Lung (tissue), 12 donors: ENCODE results near the gene MCTP2. TPM values are rescaled to one million over a fixed set of nuclear protein-coding genes. Genes with fewer than 3 reads are reported as not detected.

ENCODE experiments used
- ATAC-seq: fragments of 200-7000 bp; cut with Tn5 transposase; one replicate; pipeline ENCODE4 v1.9.1; 2020; ENCODE audit warnings: moderate number of reproducible peaks; ENCODE audit not compliant: insufficient read depth, low FRiP score
- DNase-seq, 3 donors: peaks; one replicate each; pipeline ENCODE4 v3.0.0-alpha.2; 2013 to 2017
- H3K27ac ChIP-seq, 2 donors: one replicate each; pipeline ENCODE4 v1.5.1; 2013; ENCODE audit warnings: mild to moderate bottlenecking in 2 of 2, moderate library complexity in 2 of 2, control low read depth in 1 of 2, inconsistent platforms in 1 of 2, low read depth in 1 of 2, low read length in 1 of 2
- H3K27me3 ChIP-seq, 3 donors: one replicate each; pipeline ENCODE4 v1.5.1; 2013; ENCODE audit warnings: low read length in 2 of 3; ENCODE audit not compliant: control insufficient read depth in 3 of 3, insufficient read depth in 3 of 3
- H3K36me3 ChIP-seq, 4 donors: one replicate each; pipeline ENCODE4 v1.5.1; 2013; ENCODE audit warnings: low read length in 4 of 4, mild to moderate bottlenecking in 1 of 4, moderate library complexity in 1 of 4; ENCODE audit not compliant: control insufficient read depth in 4 of 4, insufficient read depth in 4 of 4
- H3K4me1 ChIP-seq, 5 donors: one replicate each; pipeline ENCODE4 v1.5.1; 2013; ENCODE audit warnings: low read length in 5 of 5, mild to moderate bottlenecking in 2 of 5, moderate library complexity in 1 of 5; ENCODE audit not compliant: control insufficient read depth in 5 of 5, insufficient read depth in 5 of 5
- H3K4me3 ChIP-seq: one replicate; pipeline ENCODE4 v1.5.1; 2013; ENCODE audit warnings: mild to moderate bottlenecking, control low read depth, moderate library complexity
- H3K9ac ChIP-seq, 2 donors: one replicate each; pipeline ENCODE4 v1.5.1; 2013; ENCODE audit warnings: low read length in 2 of 2, control low read depth in 1 of 2; ENCODE audit not compliant: insufficient read depth in 1 of 2
- H3K9me3 ChIP-seq, 4 donors: one replicate each; pipeline ENCODE4 v1.5.1; 2013; ENCODE audit warnings: low read length in 3 of 4, mild to moderate bottlenecking in 1 of 4, moderate library complexity in 1 of 4; ENCODE audit not compliant: control insufficient read depth in 4 of 4, insufficient read depth in 3 of 4
- WGBS, 2 donors: extraction: QIAGEN DNeasy Blood & Tissue Kit; methylation state at CpG; one replicate each; pipeline ENCODE4 v1.1.7; 2013; 5-methylcytosine and 5-hydroxymethylcytosine counted together
- polyA plus RNA-seq, 2 donors: library from polyadenylated mRNA; stranded (reverse); fragments of 200-250 nt; gene quantifications; one replicate each; pipeline ENCODE4 v1.2.1, GENCODE V29; 2013
- total RNA-seq, 2 donors: library from RNA; depleted of rRNA in 1 of 2; stranded (reverse); fragments of >200 nt in 1 of 2; gene quantifications; one replicate each; pipeline ENCODE4 v1.2.1, GENCODE V29; 2014 to 2021
- TF ChIP-seq, protein P1 (sequence below): IDR thresholded peaks from 2 replicates; pipeline ENCODE4 v1.5.1; 2012; ENCODE audit warnings: mild to moderate bottlenecking; ENCODE audit errors: control extremely low read depth, extremely low read depth
- donor health status: control.
- donor health status: control.
- donor health status: Bipolar disorder and iron deficiency.
- donor health status: healthy.
- donor health status: DM: yes; HTN: yes; CAD: no.

MCTP2 gene
- total and polyA plus RNA-seq, 4 donors, result 3.5 to 92.5 (median 30.2) TPM

DNA sequence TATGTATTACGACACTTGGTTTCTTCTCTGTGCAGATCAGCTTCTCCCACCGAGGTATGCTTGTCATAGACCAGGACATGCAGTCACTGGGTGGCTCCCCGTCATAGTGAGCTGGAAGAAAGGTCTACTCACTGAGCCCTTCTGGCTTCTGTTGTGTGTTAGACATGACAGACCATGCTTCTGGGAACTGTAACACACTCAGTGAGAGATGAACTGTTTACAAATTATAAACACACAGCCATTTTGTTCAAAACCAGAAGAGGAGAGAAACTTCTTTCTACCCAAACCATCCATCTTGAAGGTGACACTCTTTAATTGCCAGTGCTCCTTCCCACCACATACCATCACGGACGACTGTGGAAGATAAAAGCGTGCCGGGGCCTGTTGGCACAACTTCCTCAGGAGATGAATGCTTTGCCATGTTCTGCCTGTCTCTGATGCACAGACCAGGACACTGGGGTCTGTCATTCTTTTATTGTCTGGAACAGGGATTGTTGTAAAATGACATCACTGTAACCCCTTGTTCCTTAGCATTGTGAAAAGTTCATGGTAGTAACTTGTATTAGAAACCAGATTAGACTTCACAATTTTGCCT is 214.3 kb downstream of the MCTP2 start:
- TF ChIP-seq, protein P1, sequence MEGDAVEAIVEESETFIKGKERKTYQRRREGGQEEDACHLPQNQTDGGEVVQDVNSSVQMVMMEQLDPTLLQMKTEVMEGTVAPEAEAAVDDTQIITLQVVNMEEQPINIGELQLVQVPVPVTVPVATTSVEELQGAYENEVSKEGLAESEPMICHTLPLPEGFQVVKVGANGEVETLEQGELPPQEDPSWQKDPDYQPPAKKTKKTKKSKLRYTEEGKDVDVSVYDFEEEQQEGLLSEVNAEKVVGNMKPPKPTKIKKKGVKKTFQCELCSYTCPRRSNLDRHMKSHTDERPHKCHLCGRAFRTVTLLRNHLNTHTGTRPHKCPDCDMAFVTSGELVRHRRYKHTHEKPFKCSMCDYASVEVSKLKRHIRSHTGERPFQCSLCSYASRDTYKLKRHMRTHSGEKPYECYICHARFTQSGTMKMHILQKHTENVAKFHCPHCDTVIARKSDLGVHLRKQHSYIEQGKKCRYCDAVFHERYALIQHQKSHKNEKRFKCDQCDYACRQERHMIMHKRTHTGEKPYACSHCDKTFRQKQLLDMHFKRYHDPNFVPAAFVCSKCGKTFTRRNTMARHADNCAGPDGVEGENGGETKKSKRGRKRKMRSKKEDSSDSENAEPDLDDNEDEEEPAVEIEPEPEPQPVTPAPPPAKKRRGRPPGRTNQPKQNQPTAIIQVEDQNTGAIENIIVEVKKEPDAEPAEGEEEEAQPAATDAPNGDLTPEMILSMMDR, result no peak
- no peak overlapping the region for H3K27ac ChIP-seq
- no peak for ATAC-seq
- H3K4me1 ChIP-seq, result peaks cover 0 to 21% (median 5%) of the 10 kb centered on the region in 5 donors
- no peak for DNase-seq
- no peaks in the 10 kb centered on the region for H3K9me3 ChIP-seq
- H3K27me3 ChIP-seq, result no peaks in the 10 kb centered on the region
- WGBS, 2 donors, result 92 to 93% methylated on average over 7 of the region's 7 CpGs
- H3K4me3 ChIP-seq, result no peak overlapping the region
- peaks cover 0 to 6% (median 0%) of the 10 kb centered on the region in 4 donors for H3K36me3 ChIP-seq
- no peak overlapping the region for H3K9ac ChIP-seq

GRCh38 chr15:94446441-94446840 is 215.1 kb downstream of the MCTP2 start:
- no peaks in the 10 kb centered on the region for H3K27me3 ChIP-seq
- H3K27ac ChIP-seq, result no peak overlapping the region
- ATAC-seq (no peak), DNase-seq (no peak)
- no peaks in the 10 kb centered on the region for H3K9me3 ChIP-seq
- peaks cover 0 to 6% (median 0%) of the 10 kb centered on the region in 4 donors for H3K36me3 ChIP-seq
- TF ChIP-seq, protein P1, result no peak
- no peak overlapping the region for H3K9ac ChIP-seq
- no peak overlapping the region for H3K4me3 ChIP-seq
- H3K4me1 ChIP-seq, result peaks cover 0 to 23% (median 6%) of the 10 kb centered on the region in 5 donors

- ATAC-seq, result no peak
- Histone ChIP-seq H3K4me1 (peaks cover 0 to 3% (median 0%) of the 10 kb centered on the region in 5 donors), H3K27ac (no peak overlapping the region), H3K4me3 (no peak overlapping the region), H3K9me3 (peaks cover 0 to 3% (median 0%) of the 10 kb centered on the region in 4 donors), H3K9ac (no peak overlapping the region), H3K36me3 (no peaks in the 10 kb centered on the region), H3K27me3 (no peaks in the 10 kb centered on the region)
- TF ChIP-seq, protein P1, result no peak
- 79 to 86% methylated on average over 1 of the region's 1 CpG for WGBS, 2 donors
- no peak for DNase-seq
Observed at GRCh38 chr15:94451466-94451865, 220.1 kb downstream of the MCTP2 start.
